DOHH2 (cell line): ENCODE data around the gene ATP11A.

Experiments used
- H3F3A ChIP-seq: fragments of 200-600 bp; sonication (generic), shearing (Covaris generic); 2 replicates; pipeline ENCODE4 v1.6.0; 2016; ENCODE audit warnings: antibody characterized with exemption, mild to moderate bottlenecking; ENCODE audit not compliant: control insufficient read depth, insufficient read depth
- H3K27ac ChIP-seq: fragments of 200-600 bp; sonication (generic); 2 replicates; pipeline ENCODE4 v1.5.1; 2014; ENCODE audit warnings: low read depth, mild to moderate bottlenecking, low read length, moderate library complexity
- H3K27me3 ChIP-seq: fragments of 200-600 bp; sonication (generic); 2 replicates; pipeline ENCODE4 v1.6.1; 2014; ENCODE audit warnings: mild to moderate bottlenecking, low read length, mixed read lengths; ENCODE audit not compliant: control insufficient read depth
- H3K36me3 ChIP-seq: fragments of 200-600 bp; sonication (generic); 2 replicates; pipeline ENCODE4 v1.6.1; 2014; ENCODE audit warnings: mild to moderate bottlenecking, low read length, moderate library complexity, mixed read lengths; ENCODE audit not compliant: control insufficient read depth
- H3K4me1 ChIP-seq: fragments of 200-600 bp; sonication (generic); 2 replicates; pipeline ENCODE4 v1.6.1; 2014; ENCODE audit warnings: mild to moderate bottlenecking, low read length, mixed read lengths; ENCODE audit not compliant: control insufficient read depth
- H3K4me2 ChIP-seq: fragments of 200-600 bp; sonication (generic); 2 replicates; pipeline ENCODE4 v1.6.0; 2014; ENCODE audit warnings: mild to moderate bottlenecking, low read length, moderate library complexity
- H3K4me3 ChIP-seq: fragments of 200-600 bp; sonication (generic); 2 replicates; pipeline ENCODE4 v1.5.1; 2014; ENCODE audit warnings: mild to moderate bottlenecking, low read length, mixed read lengths
- H3K79me2 ChIP-seq: fragments of 200-600 bp; sonication (generic); 2 replicates; pipeline ENCODE4 v1.6.1; 2014; ENCODE audit warnings: mild to moderate bottlenecking, low read length, mixed read lengths; ENCODE audit not compliant: control insufficient read depth
- H3K9me2 ChIP-seq: fragments of 200-600 bp; sonication (generic); replicated peaks from 2 replicates; pipeline ENCODE4 v1.6.1; 2014; ENCODE audit warnings: mild to moderate bottlenecking, low read length, mixed read lengths; ENCODE audit not compliant: control insufficient read depth
- H3K9me3 ChIP-seq: fragments of 200-600 bp; sonication (generic); 2 replicates; pipeline ENCODE4 v1.6.1; 2014; ENCODE audit warnings: antibody characterized with exemption, low read length, mixed read lengths; ENCODE audit not compliant: control insufficient read depth, insufficient read depth
- H4K20me1 ChIP-seq: fragments of 200-600 bp; sonication (generic); 2 replicates; pipeline ENCODE4 v1.6.0; 2014; ENCODE audit warnings: low read depth, mild to moderate bottlenecking, antibody characterized with exemption, low read length, moderate library complexity; ENCODE audit not compliant: control insufficient read depth, insufficient read depth
- EZH2phosphoT487 ChIP-seq: fragments of 200-600 bp; sonication (generic); IDR thresholded peaks from 2 replicates; pipeline ENCODE4 v1.6.1; 2017; ENCODE audit warnings: borderline replicate concordance, mild to moderate bottlenecking, antibody characterized with exemption, low read length, moderate library complexity, mixed read lengths
- TF ChIP-seq, protein P1 (sequence below): fragments of 200-600 bp; sonication (generic); IDR thresholded peaks from one replicate; pipeline ENCODE4 v1.5.1; 2014; ENCODE audit warnings: antibody characterized with exemption, mild to moderate bottlenecking, low read depth, low read length; ENCODE audit not compliant: poor library complexity, severe bottlenecking

The ATP11A gene

DNA sequence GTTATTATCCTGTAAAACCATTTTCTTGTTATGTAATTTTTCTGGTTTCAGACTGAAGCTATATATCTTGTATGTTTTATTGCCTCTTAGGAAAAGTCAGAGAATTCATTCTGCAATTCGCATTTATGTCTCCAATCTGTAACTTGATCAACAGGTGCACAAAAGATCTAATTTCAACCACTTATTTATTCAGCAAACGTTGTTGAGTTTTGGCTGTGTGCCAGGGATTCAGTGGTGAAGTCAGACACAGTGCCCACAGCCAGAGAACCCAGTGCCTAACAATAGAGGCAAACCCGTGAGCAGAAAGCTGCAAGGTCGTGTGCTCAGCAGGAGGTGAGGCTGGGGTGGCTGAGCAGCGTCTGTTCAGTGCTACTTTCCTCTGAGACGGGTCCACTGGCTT lies 159.7 kb downstream of the ATP11A start:
- H3K27ac ChIP-seq, result no peak overlapping the region
- H3K36me3 ChIP-seq, result peaks cover 10% of the 10 kb centered on the region
- no peaks in the 10 kb centered on the region for H4K20me1 ChIP-seq
- no peaks in the 10 kb centered on the region for H3K27me3 ChIP-seq
- TF ChIP-seq EZH2phosphoT487, result no peak
- TF ChIP-seq, protein P1, sequence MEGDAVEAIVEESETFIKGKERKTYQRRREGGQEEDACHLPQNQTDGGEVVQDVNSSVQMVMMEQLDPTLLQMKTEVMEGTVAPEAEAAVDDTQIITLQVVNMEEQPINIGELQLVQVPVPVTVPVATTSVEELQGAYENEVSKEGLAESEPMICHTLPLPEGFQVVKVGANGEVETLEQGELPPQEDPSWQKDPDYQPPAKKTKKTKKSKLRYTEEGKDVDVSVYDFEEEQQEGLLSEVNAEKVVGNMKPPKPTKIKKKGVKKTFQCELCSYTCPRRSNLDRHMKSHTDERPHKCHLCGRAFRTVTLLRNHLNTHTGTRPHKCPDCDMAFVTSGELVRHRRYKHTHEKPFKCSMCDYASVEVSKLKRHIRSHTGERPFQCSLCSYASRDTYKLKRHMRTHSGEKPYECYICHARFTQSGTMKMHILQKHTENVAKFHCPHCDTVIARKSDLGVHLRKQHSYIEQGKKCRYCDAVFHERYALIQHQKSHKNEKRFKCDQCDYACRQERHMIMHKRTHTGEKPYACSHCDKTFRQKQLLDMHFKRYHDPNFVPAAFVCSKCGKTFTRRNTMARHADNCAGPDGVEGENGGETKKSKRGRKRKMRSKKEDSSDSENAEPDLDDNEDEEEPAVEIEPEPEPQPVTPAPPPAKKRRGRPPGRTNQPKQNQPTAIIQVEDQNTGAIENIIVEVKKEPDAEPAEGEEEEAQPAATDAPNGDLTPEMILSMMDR, result no peak
- no peaks in the 10 kb centered on the region for H3K9me2 ChIP-seq
- peak overlapping the region; percentile 22 for H3K4me2 ChIP-seq
- H3K4me1 ChIP-seq, result peaks cover 11% of the 10 kb centered on the region
- no peak overlapping the region for H3K4me3 ChIP-seq
- H3F3A ChIP-seq, result no peaks in the 10 kb centered on the region
- no peaks in the 10 kb centered on the region for H3K9me3 ChIP-seq
- H3K79me2 ChIP-seq, result no peaks in the 10 kb centered on the region

DNA sequence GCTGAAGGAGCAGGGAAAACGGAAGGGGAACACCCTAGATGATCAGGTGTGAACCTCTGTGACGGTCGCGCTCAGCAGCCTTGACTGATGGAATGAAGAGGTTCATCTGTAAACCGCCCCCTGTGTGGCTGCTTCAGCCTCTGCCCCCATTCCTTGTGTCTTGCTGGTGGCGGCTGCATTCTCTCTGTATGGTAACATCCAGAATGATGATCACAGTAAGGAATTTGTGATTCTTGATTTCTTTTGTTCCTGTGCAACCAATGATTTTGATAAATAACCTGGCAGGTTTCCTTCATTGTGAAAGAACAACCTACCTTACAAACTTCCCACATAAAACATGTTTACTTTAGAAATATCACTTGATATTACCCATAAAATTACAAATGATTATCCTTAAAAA lies 160.4 kb downstream of the ATP11A start:
- H3K27me3 ChIP-seq, result no peaks in the 10 kb centered on the region
- no peaks in the 10 kb centered on the region for H3K9me2 ChIP-seq
- no peaks in the 10 kb centered on the region for H3K9me3 ChIP-seq
- TF ChIP-seq EZH2phosphoT487, result no peak
- TF ChIP-seq, protein P1, result no peak
- H4K20me1 ChIP-seq, result no peaks in the 10 kb centered on the region
- H3K4me3 ChIP-seq, result no peak overlapping the region
- peaks cover 11% of the 10 kb centered on the region for H3K4me1 ChIP-seq
- no peak overlapping the region for H3K27ac ChIP-seq
- no peaks in the 10 kb centered on the region for H3F3A ChIP-seq
- H3K79me2 ChIP-seq, result no peaks in the 10 kb centered on the region
- no peak overlapping the region for H3K4me2 ChIP-seq
- H3K36me3 ChIP-seq, result peaks cover 15% of the 10 kb centered on the region

DNA sequence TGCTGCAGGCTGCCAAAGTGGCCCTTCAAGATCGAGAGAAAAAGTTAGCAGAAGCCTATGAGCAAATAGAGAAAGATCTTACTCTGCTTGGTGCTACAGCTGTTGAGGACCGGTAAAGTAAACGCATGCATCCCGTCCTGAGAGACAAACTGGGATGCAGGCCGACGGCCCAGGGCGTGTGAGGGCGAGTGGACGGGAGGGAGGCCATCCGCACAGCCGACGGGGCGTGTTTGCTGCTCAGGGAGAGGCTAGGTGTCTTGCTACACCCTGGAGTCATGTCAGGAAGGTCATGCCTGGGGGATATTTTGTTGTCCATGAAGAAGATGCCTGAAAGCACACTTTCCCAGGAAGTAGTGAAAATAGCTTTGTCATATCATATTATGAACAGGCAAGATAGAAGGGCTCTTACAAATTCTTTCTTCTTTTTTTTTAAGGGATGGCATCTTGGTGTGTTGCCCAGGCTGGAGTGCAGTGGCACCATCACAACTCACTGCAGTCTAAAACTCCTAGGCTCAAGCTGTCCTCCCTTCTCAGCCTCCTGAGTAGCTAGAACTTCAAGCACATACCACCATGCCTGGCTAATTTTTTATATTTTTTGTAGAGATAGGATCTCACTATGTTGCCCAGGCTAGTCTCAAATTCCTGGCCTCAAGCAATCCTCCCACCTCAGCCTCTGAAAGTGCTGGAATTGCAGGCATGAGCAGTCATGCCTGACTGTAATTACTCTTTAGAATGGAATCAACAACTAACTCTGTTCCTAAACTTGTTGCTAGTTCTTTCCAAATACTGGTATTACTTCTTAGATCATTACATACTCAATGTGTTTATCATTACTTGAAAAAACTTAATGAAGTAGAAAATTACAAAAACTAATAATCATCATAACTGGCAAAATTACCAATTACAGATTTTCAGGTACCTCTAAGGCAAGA lies 161.5 kb downstream of the ATP11A start:
- Histone ChIP-seq H3K79me2 (no peaks in the 10 kb centered on the region), H3K9me2 (no peaks in the 10 kb centered on the region), H3F3A (no peaks in the 10 kb centered on the region), H3K9me3 (no peaks in the 10 kb centered on the region), H3K4me3 (no peak overlapping the region), H3K27ac (no peak overlapping the region), H3K27me3 (no peaks in the 10 kb centered on the region), H3K4me1 (peaks cover 11% of the 10 kb centered on the region), H3K4me2 (no peak overlapping the region), H3K36me3 (peaks cover 25% of the 10 kb centered on the region), H4K20me1 (no peaks in the 10 kb centered on the region)
- TF ChIP-seq, protein P1, result no peak
- no peak for TF ChIP-seq EZH2phosphoT487
